Panc1 (cell line): Measurements from ENCODE around the gene PKP4.

ENCODE experiments used
- CTCF ChIP-seq: fragments of 450-650 bp; IDR thresholded peaks from 2 replicates; pipeline ENCODE4 v1.5.1; 2017; ENCODE audit warnings: mild to moderate bottlenecking
- POLR2AphosphoS5 ChIP-seq: IDR thresholded peaks from 2 replicates; pipeline ENCODE4 v1.6.1; 2012; ENCODE audit warnings: mild to moderate bottlenecking, low read depth, low read length, moderate library complexity
- REST ChIP-seq, 2 experiments: IDR thresholded peaks; 2 replicates each; pipeline ENCODE4 v1.6.1; 2011 to 2012; ENCODE audit warnings: low read depth in 2 of 2, control low read depth in 1 of 2, low read length in 1 of 2, mild to moderate bottlenecking in 1 of 2, moderate library complexity in 1 of 2; ENCODE audit not compliant: insufficient read depth in 1 of 2
- SIN3A ChIP-seq: IDR thresholded peaks from 2 replicates; pipeline ENCODE4 v1.6.1; 2012; ENCODE audit warnings: low read depth, mild to moderate bottlenecking, low read length, moderate library complexity, borderline replicate concordance; ENCODE audit not compliant: insufficient read depth
- TCF7L2 ChIP-seq: IDR thresholded peaks from 2 replicates; pipeline ENCODE4 v1.6.1; 2011; ENCODE audit warnings: mild to moderate bottlenecking, low read depth, low read length, inconsistent platforms

DNA sequence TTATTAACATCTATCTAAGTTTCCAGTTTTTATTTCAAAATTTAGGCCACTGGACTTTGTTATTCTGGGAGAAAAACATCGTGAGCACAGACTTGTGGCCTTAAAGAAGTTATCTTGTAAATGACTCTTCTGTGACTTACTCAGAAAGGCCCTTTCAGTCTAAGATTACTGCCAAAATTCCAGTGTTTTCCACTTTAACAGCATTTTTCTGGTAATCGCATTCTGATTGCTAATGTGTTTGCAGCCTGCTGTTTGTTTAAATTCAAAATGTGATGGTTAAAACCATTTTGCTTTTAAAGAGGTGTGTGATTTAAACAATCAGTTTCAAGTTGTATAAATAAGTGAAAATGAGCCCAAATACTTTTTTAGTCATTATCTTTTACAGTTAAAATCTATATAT is 201.6 kb downstream of the PKP4 start:
- TF ChIP-seq TCF7L2 (no peak), CTCF (no peak), REST (IDR thresholded peaks at IDR 0.05; ENCODE audit: insufficient read depth in 1 of 2, low read depth in 2 of 2, low read length in 1 of 2) (no peak), SIN3A (no peak), POLR2AphosphoS5 (no peak)
